OCI-LY7 (cell line): ENCODE measurements around the gene NBEA. TPM values are rescaled to one million over a fixed set of nuclear protein-coding genes. Genes with fewer than 3 reads are reported as not detected.

Experiments used
- BruUV-seq: library from RNA; stranded (reverse); fragments of 400-500 nt; replicated peaks from 2 replicates; lab custom pipeline; 2021; lab: Mats Ljungman, UMichigan
- CTCF ChIA-PET: fragments of 300-600 bp; sonication (Branson Sonifier 250); formaldehyde crosslinking; loops from one replicate; lab custom pipeline; 2022; ENCODE audit warnings: antibody characterized with exemption; ENCODE audit not compliant: unreplicated experiment; lab: Charles Lee
- POLR2A ChIA-PET: fragments of 300-600 bp; sonication (Branson Sonifier 250); formaldehyde crosslinking; loops from one replicate; lab custom pipeline; 2022; ENCODE audit warnings: antibody characterized with exemption; lab: Charles Lee
- DNase-seq: peaks from one replicate; pipeline ENCODE4 v3.0.0-alpha.2; 2015; ENCODE audit warnings: low spot score
- H2AFZ ChIP-seq: fragments of 200-600 bp; sonication (generic), shearing (Covaris generic); 2 replicates; pipeline ENCODE4 v1.6.1; 2014; ENCODE audit warnings: mild to moderate bottlenecking, antibody characterized with exemption, low read length, moderate library complexity
- H3K27ac ChIP-seq: fragments of 200-600 bp; sonication (generic); 2 replicates; pipeline ENCODE4 v1.5.1; 2014; ENCODE audit warnings: mixed run types, low read depth, mild to moderate bottlenecking, moderate library complexity, low read length, inconsistent platforms; ENCODE audit not compliant: poor library complexity, severe bottlenecking
- H3K36me3 ChIP-seq: fragments of 200-600 bp; sonication (generic); 2 replicates; pipeline ENCODE4 v1.6.1; 2014; ENCODE audit warnings: mild to moderate bottlenecking, antibody characterized with exemption, low read length, moderate library complexity, mixed read lengths; ENCODE audit not compliant: insufficient read depth
- H3K4me1 ChIP-seq: fragments of 200-600 bp; sonication (generic); 2 replicates; pipeline ENCODE4 v1.5.1; 2014; ENCODE audit warnings: mild to moderate bottlenecking, low read length; ENCODE audit not compliant: insufficient read depth, poor library complexity, severe bottlenecking
- H3K4me2 ChIP-seq: fragments of 200-600 bp; sonication (generic); 2 replicates; pipeline ENCODE4 v1.6.1; 2014; ENCODE audit warnings: mild to moderate bottlenecking, low read length
- H3K4me3 ChIP-seq: fragments of 200-600 bp; sonication (generic); 2 replicates; pipeline ENCODE4 v1.5.1; 2014; ENCODE audit warnings: mild to moderate bottlenecking, low read depth, low read length; ENCODE audit not compliant: poor library complexity, severe bottlenecking
- H3K79me2 ChIP-seq: fragments of 200-600 bp; sonication (generic); 2 replicates; pipeline ENCODE4 v1.6.1; 2016; ENCODE audit warnings: low read depth, mild to moderate bottlenecking, low read length, moderate library complexity, mixed read lengths; ENCODE audit not compliant: insufficient read depth
- H3K9me2 ChIP-seq: fragments of 200-600 bp; sonication (generic); 2 replicates; pipeline ENCODE4 v1.6.1; 2016; ENCODE audit warnings: mild to moderate bottlenecking, low read length, mixed read lengths; ENCODE audit not compliant: insufficient read depth
- H3K9me3 ChIP-seq: fragments of 200-600 bp; sonication (generic); 2 replicates; pipeline ENCODE4 v1.6.1; 2014; ENCODE audit warnings: mild to moderate bottlenecking, mixed run types, low read length, mixed read lengths
- H4K20me1 ChIP-seq: fragments of 200-600 bp; sonication (generic); 2 replicates; pipeline ENCODE4 v1.6.1; 2014; ENCODE audit warnings: mild to moderate bottlenecking, antibody characterized with exemption, low read length, moderate library complexity, mixed read lengths; ENCODE audit not compliant: insufficient read depth
- EZH2phosphoT487 ChIP-seq: fragments of 200-600 bp; sonication (generic); IDR thresholded peaks from 2 replicates; pipeline ENCODE4 v1.6.1; 2018; ENCODE audit warnings: low read depth, borderline replicate concordance, mild to moderate bottlenecking, mixed run types, antibody characterized with exemption, low read length, moderate library complexity, mixed read lengths
- intact Hi-C: fragments of 100-400 bp; cut with micrococcal nuclease; formaldehyde crosslinking; loops from one replicate; pipeline ENCODE4 v1.10.0; 2022; ENCODE audit not compliant: unreplicated experiment
- total RNA-seq, 2 experiments: library from RNA; depleted of rRNA in 1 of 2; stranded (reverse); fragments of >200 nt in 1 of 2; shearing (Covaris generic) in 1 of 2; gene quantifications; 2 replicates each; pipeline ENCODE4 v1.2.3, GENCODE V29; 2014 to 2022
- TF ChIP-seq, protein P1 (sequence below): fragments of 200-600 bp; sonication (generic); conservative IDR thresholded peaks from 2 replicates; pipeline ENCODE4 v1.5.1; 2014; ENCODE audit warnings: mild to moderate bottlenecking, antibody characterized with exemption, low read length, moderate library complexity, mixed read lengths

NBEA gene
- total RNA-seq, 2 experiments from 2014 or later = 3.6 to 11.0 TPM

DNA sequence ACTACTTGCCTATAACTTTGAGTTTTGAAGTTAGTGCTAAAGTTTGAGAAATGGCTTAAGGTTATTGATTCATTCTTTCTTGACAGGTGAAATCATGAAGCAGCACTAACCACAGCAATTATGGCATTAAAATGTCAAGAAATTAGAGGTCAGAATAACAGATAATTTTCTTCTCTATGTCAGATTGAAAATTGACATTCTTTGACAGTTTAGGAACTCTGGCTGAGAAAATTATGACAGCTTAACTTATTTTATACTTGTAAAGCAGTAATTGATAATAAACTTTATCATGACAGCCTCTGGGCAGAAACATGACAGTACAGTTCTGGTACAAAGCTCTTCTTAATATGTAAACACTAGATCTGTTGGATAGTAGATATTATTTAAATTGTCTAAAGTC is 689.6 kb downstream of the NBEA start:
- Histone ChIP-seq H3K4me1 (no peaks in the 10 kb centered on the region), H3K27ac (no peak overlapping the region), H4K20me1 (no peaks in the 10 kb centered on the region), H3K4me2 (no peak overlapping the region), H3K4me3 (no peak overlapping the region), H3K79me2 (no peaks in the 10 kb centered on the region), H3K36me3 (no peaks in the 10 kb centered on the region), H3K9me2 (no peaks in the 10 kb centered on the region), H2AFZ (no peak overlapping the region), H3K9me3 (no peaks in the 10 kb centered on the region)
- no TSS peak for BruUV-seq
- intact Hi-C loops = loop anchor here (2.0 kb wide), 1 partner anchor 89 kb away; no protein-coding TSS in a partner anchor
- TF ChIP-seq EZH2phosphoT487 = no peak
- TF ChIP-seq, protein P1, sequence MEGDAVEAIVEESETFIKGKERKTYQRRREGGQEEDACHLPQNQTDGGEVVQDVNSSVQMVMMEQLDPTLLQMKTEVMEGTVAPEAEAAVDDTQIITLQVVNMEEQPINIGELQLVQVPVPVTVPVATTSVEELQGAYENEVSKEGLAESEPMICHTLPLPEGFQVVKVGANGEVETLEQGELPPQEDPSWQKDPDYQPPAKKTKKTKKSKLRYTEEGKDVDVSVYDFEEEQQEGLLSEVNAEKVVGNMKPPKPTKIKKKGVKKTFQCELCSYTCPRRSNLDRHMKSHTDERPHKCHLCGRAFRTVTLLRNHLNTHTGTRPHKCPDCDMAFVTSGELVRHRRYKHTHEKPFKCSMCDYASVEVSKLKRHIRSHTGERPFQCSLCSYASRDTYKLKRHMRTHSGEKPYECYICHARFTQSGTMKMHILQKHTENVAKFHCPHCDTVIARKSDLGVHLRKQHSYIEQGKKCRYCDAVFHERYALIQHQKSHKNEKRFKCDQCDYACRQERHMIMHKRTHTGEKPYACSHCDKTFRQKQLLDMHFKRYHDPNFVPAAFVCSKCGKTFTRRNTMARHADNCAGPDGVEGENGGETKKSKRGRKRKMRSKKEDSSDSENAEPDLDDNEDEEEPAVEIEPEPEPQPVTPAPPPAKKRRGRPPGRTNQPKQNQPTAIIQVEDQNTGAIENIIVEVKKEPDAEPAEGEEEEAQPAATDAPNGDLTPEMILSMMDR = no peak
- POLR2A ChIA-PET = interaction anchor here (1.4 kb wide), 2 partner anchors 24 to 28 kb away, joined by 4 to 5 read pairs; no protein-coding TSS in a partner anchor
- CTCF ChIA-PET = no interaction called here
- no peak for DNase-seq

DNA sequence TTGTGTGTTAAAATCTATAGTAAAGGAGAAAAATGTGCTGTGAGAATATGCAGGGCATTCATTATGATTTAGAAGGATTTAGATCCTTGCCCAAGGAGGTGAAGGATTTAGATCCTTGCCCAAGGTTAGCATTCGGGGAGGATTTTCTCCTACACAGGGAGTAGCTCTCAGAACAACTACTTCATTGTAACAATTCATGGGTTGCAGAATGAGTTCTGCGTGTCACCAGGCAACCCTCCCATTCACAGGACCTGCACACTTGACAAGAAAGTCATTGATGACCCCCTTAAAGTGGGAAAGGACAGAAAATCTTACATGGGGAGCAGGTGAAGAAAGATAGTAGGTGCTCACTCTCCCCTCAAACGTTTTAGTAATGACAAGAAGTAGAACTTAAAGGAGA is 701.6 kb downstream of the NBEA start:
- POLR2A ChIA-PET = interaction anchor here (0.6 kb wide), 2 partner anchors 269 to 494 kb away, joined by 3 read pairs; no protein-coding TSS in a partner anchor
- intact Hi-C loops = no loop called here

More for the DNA sequence above, 701.6 kb downstream of the NBEA start:
- no peak overlapping the region for H3K4me3 ChIP-seq
- no peaks in the 10 kb centered on the region for H3K79me2 ChIP-seq
- no peak for DNase-seq
- H3K9me3 ChIP-seq = no peaks in the 10 kb centered on the region
- no peaks in the 10 kb centered on the region for H3K36me3 ChIP-seq
- H3K27ac ChIP-seq = no peak overlapping the region
- TF ChIP-seq, protein P1 = no peak
- TF ChIP-seq EZH2phosphoT487 = no peak
- no peaks in the 10 kb centered on the region for H4K20me1 ChIP-seq
- H3K9me2 ChIP-seq = no peaks in the 10 kb centered on the region
- CTCF ChIA-PET = no interaction called here
- H2AFZ ChIP-seq = no peak overlapping the region
- no TSS peak for BruUV-seq
- no peak overlapping the region for H3K4me2 ChIP-seq
- H3K4me1 ChIP-seq = no peaks in the 10 kb centered on the region
